ENCODE measurements around the gene VEZT. TPM values are rescaled to one million over a fixed set of nuclear protein-coding genes. Genes with fewer than 3 reads are reported as not detected.

The VEZT gene
- total RNA-seq, 1 donor from 2014 or later, result 69.4 TPM

GRCh38 chr12:95248604-95249360, 31.2 kb downstream of the VEZT start:
- no peaks in the 10 kb centered on the region for H3K27me3 ChIP-seq (ENCODE audit: control insufficient read depth in 3 of 3, insufficient read depth in 3 of 3, low read length in 3 of 3)
- H3K9ac ChIP-seq (ENCODE audit: low read depth in 1 of 3, low read length in 3 of 3), result no peak overlapping the region
- peaks cover 0 to 4% (median 4%) of the 10 kb centered on the region in 3 donors for H3K36me3 ChIP-seq (ENCODE audit: control insufficient read depth in 3 of 3, insufficient read depth in 3 of 3, low read length in 3 of 3)
- peaks cover under 1 to 4% (median 3%) of the 10 kb centered on the region in 3 donors for H3K4me1 ChIP-seq (ENCODE audit: control insufficient read depth in 3 of 3, insufficient read depth in 3 of 3, low read length in 3 of 3)
- no peaks in the 10 kb centered on the region for H3K9me3 ChIP-seq (ENCODE audit: control insufficient read depth in 3 of 3, low read length in 3 of 3)
- no peak overlapping the region for H3K27ac ChIP-seq (ENCODE audit: low read depth, low read length)
- H3K4me3 ChIP-seq (ENCODE audit: low read length in 3 of 3), result no peak overlapping the region

GRCh38 chr12:95253386-95253785, 35.8 kb downstream of the VEZT start:
- no peaks in the 10 kb centered on the region for H3K27me3 ChIP-seq (ENCODE audit: control insufficient read depth in 3 of 3, insufficient read depth in 3 of 3, low read length in 3 of 3)
- peaks cover 3 to 26% (median 21%) of the 10 kb centered on the region in 3 donors for H3K36me3 ChIP-seq (ENCODE audit: control insufficient read depth in 3 of 3, insufficient read depth in 3 of 3, low read length in 3 of 3)
- no peak overlapping the region for H3K4me3 ChIP-seq (ENCODE audit: low read length in 3 of 3)
- H3K27ac ChIP-seq (ENCODE audit: low read depth, low read length), result no peak overlapping the region
- no peak overlapping the region for H3K9ac ChIP-seq (ENCODE audit: low read depth in 1 of 3, low read length in 3 of 3)
- H3K4me1 ChIP-seq (ENCODE audit: control insufficient read depth in 3 of 3, insufficient read depth in 3 of 3, low read length in 3 of 3), result peaks cover 0 to 3% (median 0%) of the 10 kb centered on the region in 3 donors
- H3K9me3 ChIP-seq (ENCODE audit: control insufficient read depth in 3 of 3, low read length in 3 of 3), result no peaks in the 10 kb centered on the region

GRCh38 chr12:95257541-95257940, 39.9 kb downstream of the VEZT start:
- Histone ChIP-seq H3K4me3 (ENCODE audit: low read length in 3 of 3) (no peak overlapping the region), H3K9ac (ENCODE audit: low read depth in 1 of 3, low read length in 3 of 3) (no peak overlapping the region), H3K36me3 (ENCODE audit: control insufficient read depth in 3 of 3, insufficient read depth in 3 of 3, low read length in 3 of 3) (peaks cover 3 to 26% (median 21%) of the 10 kb centered on the region in 3 donors), H3K9me3 (ENCODE audit: control insufficient read depth in 3 of 3, low read length in 3 of 3) (no peaks in the 10 kb centered on the region), H3K27me3 (ENCODE audit: control insufficient read depth in 3 of 3, insufficient read depth in 3 of 3, low read length in 3 of 3) (no peaks in the 10 kb centered on the region), H3K27ac (ENCODE audit: low read depth, low read length) (no peak overlapping the region), H3K4me1 (ENCODE audit: control insufficient read depth in 3 of 3, insufficient read depth in 3 of 3, low read length in 3 of 3) (no peaks in the 10 kb centered on the region)

- no peak overlapping the region for H3K27ac ChIP-seq (ENCODE audit: low read depth, low read length)
- no peaks in the 10 kb centered on the region for H3K9me3 ChIP-seq (ENCODE audit: control insufficient read depth in 3 of 3, low read length in 3 of 3)
- no peak overlapping the region for H3K4me3 ChIP-seq (ENCODE audit: low read length in 3 of 3)
- no peaks in the 10 kb centered on the region for H3K27me3 ChIP-seq (ENCODE audit: control insufficient read depth in 3 of 3, insufficient read depth in 3 of 3, low read length in 3 of 3)
- no peak overlapping the region for H3K9ac ChIP-seq (ENCODE audit: low read depth in 1 of 3, low read length in 3 of 3)
- H3K4me1 ChIP-seq (ENCODE audit: control insufficient read depth in 3 of 3, insufficient read depth in 3 of 3, low read length in 3 of 3), result no peaks in the 10 kb centered on the region
- peaks cover 3 to 28% (median 26%) of the 10 kb centered on the region in 3 donors for H3K36me3 ChIP-seq (ENCODE audit: control insufficient read depth in 3 of 3, insufficient read depth in 3 of 3, low read length in 3 of 3)
Measured at GRCh38 chr12:95258151-95258550, 40.5 kb downstream of the VEZT start.

GRCh38 chr12:95258803-95259202, 41.2 kb downstream of the VEZT start:
- Histone ChIP-seq H3K27me3 (ENCODE audit: control insufficient read depth in 3 of 3, insufficient read depth in 3 of 3, low read length in 3 of 3) (no peaks in the 10 kb centered on the region), H3K27ac (ENCODE audit: low read depth, low read length) (no peak overlapping the region), H3K9me3 (ENCODE audit: control insufficient read depth in 3 of 3, low read length in 3 of 3) (no peaks in the 10 kb centered on the region), H3K4me3 (ENCODE audit: low read length in 3 of 3) (no peak overlapping the region), H3K4me1 (ENCODE audit: control insufficient read depth in 3 of 3, insufficient read depth in 3 of 3, low read length in 3 of 3) (peaks cover 0 to 3% (median 0%) of the 10 kb centered on the region in 3 donors), H3K9ac (ENCODE audit: low read depth in 1 of 3, low read length in 3 of 3) (no peak overlapping the region), H3K36me3 (ENCODE audit: control insufficient read depth in 3 of 3, insufficient read depth in 3 of 3, low read length in 3 of 3) (peaks cover 6 to 29% (median 25%) of the 10 kb centered on the region in 3 donors)

GRCh38 chr12:95259368-95259767, 41.8 kb downstream of the VEZT start:
- H3K4me3 ChIP-seq (ENCODE audit: low read length in 3 of 3), result no peak overlapping the region
- no peak overlapping the region for H3K27ac ChIP-seq (ENCODE audit: low read depth, low read length)
- no peaks in the 10 kb centered on the region for H3K9me3 ChIP-seq (ENCODE audit: control insufficient read depth in 3 of 3, low read length in 3 of 3)
- peaks cover 6 to 32% (median 25%) of the 10 kb centered on the region in 3 donors for H3K36me3 ChIP-seq (ENCODE audit: control insufficient read depth in 3 of 3, insufficient read depth in 3 of 3, low read length in 3 of 3)
- no peaks in the 10 kb centered on the region for H3K27me3 ChIP-seq (ENCODE audit: control insufficient read depth in 3 of 3, insufficient read depth in 3 of 3, low read length in 3 of 3)
- H3K4me1 ChIP-seq (ENCODE audit: control insufficient read depth in 3 of 3, insufficient read depth in 3 of 3, low read length in 3 of 3), result peaks cover 0 to 3% (median 0%) of the 10 kb centered on the region in 3 donors
- no peak overlapping the region for H3K9ac ChIP-seq (ENCODE audit: low read depth in 1 of 3, low read length in 3 of 3)

- Histone ChIP-seq H3K27ac (ENCODE audit: low read depth, low read length) (no peak overlapping the region), H3K9ac (ENCODE audit: low read depth in 1 of 3, low read length in 3 of 3) (no peak overlapping the region), H3K36me3 (ENCODE audit: control insufficient read depth in 3 of 3, insufficient read depth in 3 of 3, low read length in 3 of 3) (peaks cover 6 to 23% (median 20%) of the 10 kb centered on the region in 3 donors), H3K4me1 (ENCODE audit: control insufficient read depth in 3 of 3, insufficient read depth in 3 of 3, low read length in 3 of 3) (peaks cover 3 to 4% (median 4%) of the 10 kb centered on the region in 3 donors), H3K9me3 (ENCODE audit: control insufficient read depth in 3 of 3, low read length in 3 of 3) (no peaks in the 10 kb centered on the region), H3K4me3 (ENCODE audit: low read length in 3 of 3) (no peak overlapping the region), H3K27me3 (ENCODE audit: control insufficient read depth in 3 of 3, insufficient read depth in 3 of 3, low read length in 3 of 3) (no peaks in the 10 kb centered on the region)
Measured at GRCh38 chr12:95261109-95261508, 43.5 kb downstream of the VEZT start.

- Histone ChIP-seq H3K27me3 (ENCODE audit: control insufficient read depth in 3 of 3, insufficient read depth in 3 of 3, low read length in 3 of 3) (no peaks in the 10 kb centered on the region), H3K27ac (ENCODE audit: low read depth, low read length) (no peak overlapping the region), H3K36me3 (ENCODE audit: control insufficient read depth in 3 of 3, insufficient read depth in 3 of 3, low read length in 3 of 3) (peaks cover 3 to 22% (median 9%) of the 10 kb centered on the region in 3 donors), H3K4me1 (ENCODE audit: control insufficient read depth in 3 of 3, insufficient read depth in 3 of 3, low read length in 3 of 3) (peaks cover 3 to 4% (median 4%) of the 10 kb centered on the region in 3 donors), H3K9ac (ENCODE audit: low read depth in 1 of 3, low read length in 3 of 3) (no peak overlapping the region), H3K4me3 (ENCODE audit: low read length in 3 of 3) (no peak overlapping the region), H3K9me3 (ENCODE audit: control insufficient read depth in 3 of 3, low read length in 3 of 3) (no peaks in the 10 kb centered on the region)
Measured at GRCh38 chr12:95262808-95263207, 45.2 kb downstream of the VEZT start.

GRCh38 chr12:95265765-95266164, 48.2 kb downstream of the VEZT start:
- no peak overlapping the region for H3K27ac ChIP-seq (ENCODE audit: low read depth, low read length)
- peaks cover 3 to 22% (median 6%) of the 10 kb centered on the region in 3 donors for H3K36me3 ChIP-seq (ENCODE audit: control insufficient read depth in 3 of 3, insufficient read depth in 3 of 3, low read length in 3 of 3)
- peaks cover 3 to 4% (median 4%) of the 10 kb centered on the region in 3 donors for H3K4me1 ChIP-seq (ENCODE audit: control insufficient read depth in 3 of 3, insufficient read depth in 3 of 3, low read length in 3 of 3)
- no peak overlapping the region for H3K4me3 ChIP-seq (ENCODE audit: low read length in 3 of 3)
- no peaks in the 10 kb centered on the region for H3K27me3 ChIP-seq (ENCODE audit: control insufficient read depth in 3 of 3, insufficient read depth in 3 of 3, low read length in 3 of 3)
- H3K9ac ChIP-seq (ENCODE audit: low read depth in 1 of 3, low read length in 3 of 3), result no peak overlapping the region
- no peaks in the 10 kb centered on the region for H3K9me3 ChIP-seq (ENCODE audit: control insufficient read depth in 3 of 3, low read length in 3 of 3)

- no peaks in the 10 kb centered on the region for H3K9me3 ChIP-seq (ENCODE audit: control insufficient read depth in 3 of 3, low read length in 3 of 3)
- H3K36me3 ChIP-seq (ENCODE audit: control insufficient read depth in 3 of 3, insufficient read depth in 3 of 3, low read length in 3 of 3), result peaks cover 3 to 23% (median 7%) of the 10 kb centered on the region in 3 donors
- no peak overlapping the region for H3K4me3 ChIP-seq (ENCODE audit: low read length in 3 of 3)
- H3K9ac ChIP-seq (ENCODE audit: low read depth in 1 of 3, low read length in 3 of 3), result no peak overlapping the region
- H3K27me3 ChIP-seq (ENCODE audit: control insufficient read depth in 3 of 3, insufficient read depth in 3 of 3, low read length in 3 of 3), result no peaks in the 10 kb centered on the region
- H3K27ac ChIP-seq (ENCODE audit: low read depth, low read length), result no peak overlapping the region
- H3K4me1 ChIP-seq (ENCODE audit: control insufficient read depth in 3 of 3, insufficient read depth in 3 of 3, low read length in 3 of 3), result peaks cover 3 to 4% (median 4%) of the 10 kb centered on the region in 3 donors
Measured at GRCh38 chr12:95266254-95266653, 48.6 kb downstream of the VEZT start.

All from skeletal muscle tissue (tissue), 4 donors.